ENCODE results near the gene MTMR2.

MTMR2 gene

GRCh38 chr11:95917193-95918036, 6.5 kb downstream of the MTMR2 start:
- TF ChIP-seq ZC3H10 (CRISPR knock-in tag; IDR thresholded peaks at IDR 0.05) (no peak), PATZ1 (CRISPR knock-in tag; IDR thresholded peaks at IDR 0.05; ENCODE audit: borderline replicate concordance) (no peak), ISL1 (CRISPR knock-in tag; IDR thresholded peaks at IDR 0.05) (peak; percentile 46; the same call in 1 of the 2 replicates), TCF4 (CRISPR knock-in tag; IDR thresholded peaks at IDR 0.05; ENCODE audit: borderline replicate concordance) (no peak), ZNF70 (CRISPR knock-in tag; IDR thresholded peaks at IDR 0.05) (no peak)
- no peak for ATAC-seq

GRCh38 chr11:95916049-95916448, 7.9 kb downstream of the MTMR2 start:
- no peak for ATAC-seq
- TF ChIP-seq, protein P1, sequence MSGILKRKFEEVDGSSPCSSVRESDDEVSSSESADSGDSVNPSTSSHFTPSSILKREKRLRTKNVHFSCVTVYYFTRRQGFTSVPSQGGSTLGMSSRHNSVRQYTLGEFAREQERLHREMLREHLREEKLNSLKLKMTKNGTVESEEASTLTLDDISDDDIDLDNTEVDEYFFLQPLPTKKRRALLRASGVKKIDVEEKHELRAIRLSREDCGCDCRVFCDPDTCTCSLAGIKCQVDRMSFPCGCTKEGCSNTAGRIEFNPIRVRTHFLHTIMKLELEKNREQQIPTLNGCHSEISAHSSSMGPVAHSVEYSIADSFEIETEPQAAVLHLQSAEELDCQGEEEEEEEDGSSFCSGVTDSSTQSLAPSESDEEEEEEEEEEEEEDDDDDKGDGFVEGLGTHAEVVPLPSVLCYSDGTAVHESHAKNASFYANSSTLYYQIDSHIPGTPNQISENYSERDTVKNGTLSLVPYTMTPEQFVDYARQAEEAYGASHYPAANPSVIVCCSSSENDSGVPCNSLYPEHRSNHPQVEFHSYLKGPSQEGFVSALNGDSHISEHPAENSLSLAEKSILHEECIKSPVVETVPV (CRISPR knock-in tag; IDR thresholded peaks at IDR 0.05) = no peak
- TF ChIP-seq ISL1 (CRISPR knock-in tag; IDR thresholded peaks at IDR 0.05) (no peak), BACH2 (CRISPR knock-in tag; IDR thresholded peaks at IDR 0.05; ENCODE audit: borderline replicate concordance) (no peak), PPARA (CRISPR knock-in tag; IDR thresholded peaks at IDR 0.05; ENCODE audit: borderline replicate concordance) (no peak), CSDC2 (CRISPR knock-in tag; IDR thresholded peaks at IDR 0.05) (no peak), TSHZ2 (CRISPR knock-in tag; IDR thresholded peaks at IDR 0.05) (no peak), CREB5 (CRISPR knock-in tag; IDR thresholded peaks at IDR 0.05; ENCODE audit: low read depth) (no peak), ZNF70 (CRISPR knock-in tag; IDR thresholded peaks at IDR 0.05) (no peak), ZFP30 (CRISPR knock-in tag; IDR thresholded peaks at IDR 0.05) (no peak), ZC3H10 (CRISPR knock-in tag; IDR thresholded peaks at IDR 0.05) (no peak)

DNA sequence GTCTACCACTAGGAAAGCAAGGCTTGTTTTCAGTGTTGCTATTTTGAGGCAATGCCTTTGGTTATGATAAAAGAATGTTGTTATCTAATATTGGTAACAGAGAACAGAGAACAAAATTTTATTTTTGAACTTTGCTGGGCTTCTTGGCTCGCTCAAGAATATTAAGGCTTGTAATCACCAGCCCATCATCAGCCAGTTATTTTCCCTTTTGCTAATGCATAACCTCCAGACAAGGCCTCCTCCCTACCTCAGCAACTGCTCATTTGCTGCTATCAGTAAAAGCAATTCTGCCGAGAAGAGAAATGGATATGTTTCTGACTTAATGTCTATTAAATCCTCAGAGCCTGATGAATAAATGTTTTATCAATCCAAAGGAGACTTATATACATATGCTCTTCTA, 8.9 kb downstream of the MTMR2 start:
- no peak for ATAC-seq
- TF ChIP-seq PPARA (CRISPR knock-in tag; IDR thresholded peaks at IDR 0.05; ENCODE audit: borderline replicate concordance) = no peak
- no peak for TF ChIP-seq ZC3H10 (CRISPR knock-in tag; IDR thresholded peaks at IDR 0.05)
- no peak for TF ChIP-seq GLIS3 (CRISPR knock-in tag; IDR thresholded peaks at IDR 0.05)
- no peak for TF ChIP-seq ZFP3 (CRISPR knock-in tag; IDR thresholded peaks at IDR 0.05)
- no peak for TF ChIP-seq TCF4 (CRISPR knock-in tag; IDR thresholded peaks at IDR 0.05; ENCODE audit: borderline replicate concordance)
- TF ChIP-seq OSR1 (CRISPR knock-in tag; IDR thresholded peaks at IDR 0.05) = no peak
- TF ChIP-seq ISL1 (CRISPR knock-in tag; IDR thresholded peaks at IDR 0.05) = no peak
- no peak for TF ChIP-seq ZNF565 (CRISPR knock-in tag; conservative IDR thresholded peaks at IDR 0.05; ENCODE audit: low read depth)
- no peak for TF ChIP-seq ZNF70 (CRISPR knock-in tag; IDR thresholded peaks at IDR 0.05)
- TF ChIP-seq SNAI2 (CRISPR knock-in tag; IDR thresholded peaks at IDR 0.05) = no peak
- no peak for TF ChIP-seq ARNTL (CRISPR knock-in tag; IDR thresholded peaks at IDR 0.05; ENCODE audit: borderline replicate concordance, low read depth)
- TF ChIP-seq CSDC2 (CRISPR knock-in tag; IDR thresholded peaks at IDR 0.05) = no peak
- TF ChIP-seq ZFP30 (CRISPR knock-in tag; IDR thresholded peaks at IDR 0.05) = no peak
- TF ChIP-seq, protein P1 (CRISPR knock-in tag; IDR thresholded peaks at IDR 0.05) = no peak
- TF ChIP-seq BACH2 (CRISPR knock-in tag; IDR thresholded peaks at IDR 0.05; ENCODE audit: borderline replicate concordance) = no peak
- no peak for TF ChIP-seq RARB (CRISPR knock-in tag; IDR thresholded peaks at IDR 0.05)
- no peak for TF ChIP-seq ESRRG (CRISPR knock-in tag; IDR thresholded peaks at IDR 0.05)
- no peak for TF ChIP-seq TSHZ2 (CRISPR knock-in tag; IDR thresholded peaks at IDR 0.05)
- TF ChIP-seq PATZ1 (CRISPR knock-in tag; IDR thresholded peaks at IDR 0.05; ENCODE audit: borderline replicate concordance) = no peak
